ENCODE measurements around the gene RTN4RL1.

RTN4RL1 gene

DNA sequence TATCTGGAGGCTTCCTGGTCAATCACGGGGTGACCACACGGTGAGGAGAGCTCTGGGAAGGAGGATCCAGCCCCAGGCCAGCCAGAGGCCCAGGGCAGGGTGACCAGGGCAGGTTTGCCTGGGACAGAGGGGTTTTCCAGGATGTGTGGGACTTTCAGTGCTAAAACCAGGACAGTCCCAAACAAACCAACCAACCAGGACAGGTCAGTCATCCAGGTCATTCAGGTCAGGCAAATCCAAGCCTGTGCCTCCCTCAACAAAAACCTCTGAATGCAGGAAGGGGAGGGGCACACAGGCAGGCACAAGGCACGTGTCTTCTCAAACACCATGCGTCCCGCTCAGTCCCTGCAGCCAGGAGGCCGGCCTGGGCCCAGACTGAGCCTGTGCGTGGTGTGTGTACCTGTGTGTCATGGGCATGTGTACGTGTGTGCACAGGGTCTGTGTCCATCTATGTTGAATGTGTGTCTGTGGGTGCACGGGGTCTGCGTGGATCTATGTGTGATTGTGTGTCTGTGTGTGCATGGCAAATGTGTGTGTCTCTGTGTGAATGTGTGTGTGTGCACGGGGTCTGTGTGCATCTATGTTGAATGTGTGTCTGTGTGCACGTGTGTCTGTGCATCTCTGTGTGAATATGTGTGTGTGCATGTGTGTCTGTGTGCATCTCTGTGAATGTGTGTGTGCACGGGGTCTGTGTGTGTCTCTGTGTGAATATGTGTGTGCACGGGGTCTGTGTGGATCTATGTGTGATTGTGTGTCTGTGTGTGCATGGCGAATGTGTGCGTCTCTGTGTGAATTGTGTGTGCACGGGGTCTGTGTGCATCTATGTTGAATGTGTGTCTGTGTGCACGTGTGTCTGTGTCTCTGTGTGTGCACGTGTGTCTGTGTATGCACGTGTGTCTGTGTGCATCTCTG, 78.9 kb downstream of the RTN4RL1 start:
- no peak for DNase-seq

DNA sequence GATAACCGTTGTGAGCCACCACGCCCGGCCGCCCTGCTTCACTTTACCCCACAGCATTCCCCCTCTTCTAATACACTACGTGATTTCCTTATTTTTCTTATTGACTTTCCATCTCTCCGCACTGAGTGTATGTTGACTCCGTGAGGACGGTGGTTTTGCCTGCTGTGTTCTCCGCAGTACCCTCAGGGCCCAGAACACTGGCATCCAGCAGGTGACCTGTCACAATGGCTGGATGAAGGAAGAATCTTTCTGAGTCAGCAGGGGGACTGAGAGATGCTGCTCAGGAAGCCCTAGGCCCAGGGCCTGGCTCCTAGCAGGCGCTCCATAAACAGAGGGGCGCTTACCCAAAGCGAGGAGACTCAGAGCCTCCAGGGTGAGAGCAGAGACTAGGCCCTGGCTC, 79.5 kb downstream of the RTN4RL1 start:
- DNase-seq: no peak

DNA sequence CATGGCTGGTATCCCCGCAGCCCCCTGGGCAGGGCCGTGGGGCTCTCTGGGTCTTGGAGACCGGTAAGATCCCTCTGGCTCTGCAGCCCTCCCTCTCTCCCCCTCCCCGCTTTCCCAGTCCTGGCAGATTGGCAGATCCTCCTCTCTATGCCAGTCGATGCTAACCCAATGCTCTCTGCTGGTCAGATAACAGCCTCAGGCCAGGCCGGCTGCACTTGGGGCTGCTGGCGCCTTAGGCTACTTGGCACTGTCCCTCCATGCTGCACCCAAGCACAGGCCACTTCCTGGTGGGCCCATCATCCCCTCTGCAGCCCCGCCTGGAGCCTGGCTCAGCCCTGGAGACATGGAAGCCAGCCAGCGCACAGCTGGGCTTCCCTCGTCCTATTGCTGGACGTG, 81.7 kb downstream of the RTN4RL1 start:
- no peak for DNase-seq

- DNase-seq: no peak
Measured at GRCh38 chr17:1942666-1943435, 82.3 kb downstream of the RTN4RL1 start.

DNA sequence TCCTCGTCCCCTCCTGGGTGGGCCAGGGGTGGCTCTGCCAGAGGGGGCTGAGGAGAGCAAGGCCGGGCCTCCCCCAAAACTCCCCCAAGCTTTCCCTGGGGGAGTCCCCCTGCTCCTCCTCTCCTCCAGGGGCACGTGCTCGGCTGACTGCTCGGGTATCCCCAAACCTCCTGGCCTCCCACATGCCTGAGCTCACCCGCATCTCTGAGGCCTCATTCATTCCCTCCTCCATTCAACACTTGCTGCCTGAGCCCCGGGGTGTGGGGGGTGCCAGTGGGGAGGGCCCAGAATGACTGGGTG, 83.1 kb downstream of the RTN4RL1 start:
- no peak for DNase-seq

DNA sequence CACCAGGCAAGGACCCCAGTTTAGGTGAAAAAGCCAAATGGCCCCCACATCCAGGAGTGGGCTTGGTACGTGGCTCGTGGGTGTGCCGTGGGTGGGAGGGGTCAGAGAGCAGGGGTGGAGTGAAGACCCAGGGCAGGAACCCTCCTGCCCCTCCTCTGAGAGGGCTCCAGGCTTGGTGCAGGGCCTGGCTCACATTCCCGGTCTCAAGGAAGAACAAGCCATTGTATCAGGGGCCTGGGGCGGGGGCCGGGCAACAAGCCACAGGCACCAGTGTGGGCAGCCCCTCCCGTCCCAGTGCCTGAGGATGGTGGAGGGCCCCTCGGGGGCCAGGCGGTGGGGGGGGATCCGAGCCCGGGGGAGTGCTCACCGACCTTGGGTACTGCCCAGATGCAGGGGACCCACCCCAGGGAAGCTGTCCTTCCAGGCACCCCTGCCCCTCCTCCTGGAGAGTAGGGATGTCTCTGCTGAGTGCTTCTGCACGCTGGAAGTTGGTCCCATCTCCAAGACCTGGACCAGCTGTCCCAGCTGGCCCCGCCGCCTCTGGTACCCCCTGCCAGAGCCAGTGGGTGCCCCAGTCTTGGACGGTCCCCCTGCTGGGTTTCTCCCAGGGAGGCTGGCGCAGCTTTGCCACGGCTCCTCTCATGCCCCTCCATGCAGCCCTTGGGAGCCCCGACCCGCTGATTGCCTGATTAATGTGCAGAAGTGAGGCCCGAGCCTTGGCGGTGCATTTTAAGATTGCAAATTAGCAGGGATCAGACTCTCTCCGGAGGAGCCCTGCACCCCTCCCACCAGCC, 83.7 kb downstream of the RTN4RL1 start:
- no peak for DNase-seq

DNA sequence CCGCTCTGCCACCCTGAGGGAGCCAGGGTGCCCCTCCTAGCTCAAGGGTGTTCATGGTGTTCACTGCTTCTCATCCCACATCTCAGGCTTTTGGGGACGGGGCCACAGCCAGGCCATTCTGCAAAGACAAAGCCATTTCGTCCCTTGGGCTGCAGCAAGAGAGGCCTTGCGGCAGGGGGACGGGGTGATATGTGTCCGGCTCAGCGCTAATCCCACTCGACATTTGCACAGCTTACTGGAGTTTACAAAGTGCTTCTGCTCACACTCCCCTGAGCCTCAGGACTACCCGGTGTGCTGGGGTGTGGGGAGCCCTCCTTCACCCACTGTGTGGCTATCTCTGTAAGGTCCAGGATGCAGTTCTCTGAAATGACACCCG, 84.3 kb downstream of the RTN4RL1 start:
- DNase-seq: no peak

DNA sequence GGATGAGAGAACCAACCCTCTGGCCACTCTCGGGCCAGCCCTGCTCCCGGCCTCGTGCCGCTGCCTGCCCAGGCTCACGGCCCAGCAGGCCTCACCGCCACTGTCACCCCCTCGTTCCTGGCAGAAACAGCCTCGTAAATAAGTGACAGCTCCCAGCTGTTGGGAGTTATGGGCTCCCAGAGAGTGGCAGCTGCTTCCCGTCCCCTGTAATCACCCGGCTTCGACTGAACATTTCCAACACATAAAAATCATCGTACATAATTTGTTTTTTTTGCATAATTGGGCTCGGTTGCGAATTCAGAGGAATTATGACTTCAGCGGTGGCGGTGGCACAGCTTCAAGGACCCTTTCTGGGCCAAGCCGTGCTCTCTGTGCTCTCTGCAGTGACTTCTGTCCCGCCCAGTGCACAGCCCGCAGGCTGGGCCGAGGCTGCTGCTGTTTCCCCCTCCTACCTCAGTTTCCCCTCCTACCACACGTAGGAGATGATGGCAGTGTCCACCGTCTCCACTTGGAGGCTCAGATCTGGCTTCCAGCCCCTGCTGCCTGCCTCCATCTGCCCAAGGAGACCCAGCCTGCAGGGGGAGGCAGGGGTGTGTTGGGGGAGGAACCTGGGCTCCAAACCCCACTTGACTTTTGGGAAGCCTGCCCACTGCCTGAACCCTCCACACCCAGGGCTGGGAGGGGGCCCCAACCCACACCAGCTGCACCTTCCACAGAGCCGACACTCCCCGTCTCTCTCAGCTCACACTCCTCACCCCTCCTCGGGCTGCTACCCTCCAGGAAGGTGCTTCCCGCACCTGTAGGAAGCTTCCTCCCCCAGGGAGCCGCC, 84.9 kb downstream of the RTN4RL1 start:
- peak in 2 of 3 experiments; percentile 25 to 65 for DNase-seq

GRCh38 chr17:1937461-1937860, 87.7 kb downstream of the RTN4RL1 start:
- DNase-seq: no peak

DNA sequence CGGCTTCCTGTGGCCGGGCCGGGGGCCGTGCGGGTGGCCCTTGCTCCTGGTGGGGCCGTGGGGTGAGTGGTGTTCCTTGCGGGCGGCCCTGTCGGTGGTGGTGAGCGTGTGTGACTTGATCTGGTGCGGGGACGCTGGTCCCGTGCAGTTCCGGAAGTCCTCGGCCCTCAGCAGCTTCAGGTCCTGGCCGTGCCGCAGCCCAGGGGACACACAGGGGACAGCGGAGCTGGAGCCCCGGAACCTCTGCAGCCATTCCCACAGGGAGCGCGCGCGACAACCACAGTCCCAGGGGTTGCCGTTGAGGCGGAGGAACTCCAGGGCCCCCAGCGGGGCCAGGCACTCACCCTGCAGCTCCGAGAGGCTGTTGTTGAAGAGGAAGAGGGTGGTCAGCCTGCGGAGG, 88.4 kb downstream of the RTN4RL1 start:
- DNase-seq: no peak

GRCh38 chr17:1934901-1935300, 90.2 kb downstream of the RTN4RL1 start:
- DNase-seq: no peak

DNA sequence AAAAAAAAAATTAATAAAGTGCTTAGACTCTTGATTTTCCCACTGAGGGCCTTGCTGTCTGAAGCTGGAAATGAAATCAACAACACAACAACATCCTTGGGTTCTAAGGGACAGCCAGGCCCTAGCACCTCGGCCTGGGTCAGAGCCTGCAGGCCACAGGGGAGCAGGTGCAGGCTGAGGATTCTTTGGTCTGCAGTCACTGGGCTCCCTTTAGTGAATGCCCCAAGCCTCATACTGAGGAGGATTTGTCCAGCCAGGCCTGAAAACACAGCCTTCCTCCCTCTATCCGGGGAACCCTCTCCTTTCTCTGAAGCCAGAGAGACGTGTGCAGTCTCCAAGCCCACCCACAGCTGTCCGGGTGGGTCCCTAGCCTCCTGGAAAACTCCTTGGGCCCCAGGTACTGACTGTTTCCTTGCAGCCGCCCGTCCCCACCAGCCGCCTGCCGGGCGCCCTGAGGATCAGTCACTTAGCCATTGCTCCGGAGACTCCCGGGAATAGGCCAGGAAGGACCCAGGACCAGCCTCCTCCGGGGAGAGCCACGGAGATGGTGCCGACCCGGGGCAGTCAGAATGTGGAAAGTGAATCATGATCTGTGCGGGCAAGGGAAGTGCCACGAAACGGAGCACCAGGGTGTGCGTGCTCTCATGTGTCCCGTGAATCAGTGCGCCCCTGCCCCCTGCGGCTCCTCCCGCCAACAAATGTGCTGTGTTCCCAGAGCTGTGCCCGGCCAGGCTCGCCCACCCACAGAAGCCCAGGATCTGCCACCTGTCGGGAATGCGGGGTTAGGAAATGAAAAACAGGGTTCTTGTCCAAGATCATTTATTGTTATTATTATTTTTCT, 91.0 kb downstream of the RTN4RL1 start:
- no peak for DNase-seq

DNA sequence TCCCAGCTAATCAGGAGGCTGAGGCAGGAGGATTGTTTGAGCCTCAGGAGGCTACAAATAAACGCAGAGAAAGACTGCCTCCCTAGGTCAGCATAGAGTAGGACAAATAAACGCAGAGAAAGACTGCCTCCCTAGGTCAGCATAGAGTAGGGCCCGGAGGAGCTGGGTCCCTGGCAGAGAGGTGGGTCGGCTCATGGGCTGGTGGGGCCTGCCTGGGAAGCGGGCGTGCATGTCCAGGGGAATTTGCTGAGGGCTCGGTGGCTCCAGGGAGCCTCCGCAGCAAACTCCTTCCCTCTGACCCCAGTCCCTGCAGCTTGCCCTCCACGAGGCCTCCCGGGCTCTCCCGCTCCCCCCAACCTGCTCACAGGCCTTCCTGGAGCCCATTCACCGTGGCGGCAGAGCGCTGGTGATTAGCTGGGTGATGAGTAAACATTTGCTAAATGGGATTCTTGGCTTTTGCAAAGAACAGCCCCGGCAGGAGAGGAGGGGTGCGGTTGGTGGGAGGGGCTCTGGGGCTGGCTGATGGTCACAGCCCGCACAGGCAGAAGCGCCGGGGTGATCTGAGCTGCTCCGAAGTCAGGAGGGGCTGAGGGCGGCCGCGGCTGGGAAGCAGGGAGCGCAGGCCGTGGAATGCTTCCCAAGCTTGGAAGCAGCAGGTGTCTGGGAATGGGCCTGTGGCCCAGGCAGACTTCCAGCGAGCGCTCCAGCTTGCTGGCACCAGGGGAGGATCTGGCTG, 93.1 kb downstream of the RTN4RL1 start:
- peak; percentile 58 to 80 (median 65) for DNase-seq

GRCh38 chr17:1930337-1930645, 94.8 kb downstream of the RTN4RL1 start:
- no peak for DNase-seq

DNA sequence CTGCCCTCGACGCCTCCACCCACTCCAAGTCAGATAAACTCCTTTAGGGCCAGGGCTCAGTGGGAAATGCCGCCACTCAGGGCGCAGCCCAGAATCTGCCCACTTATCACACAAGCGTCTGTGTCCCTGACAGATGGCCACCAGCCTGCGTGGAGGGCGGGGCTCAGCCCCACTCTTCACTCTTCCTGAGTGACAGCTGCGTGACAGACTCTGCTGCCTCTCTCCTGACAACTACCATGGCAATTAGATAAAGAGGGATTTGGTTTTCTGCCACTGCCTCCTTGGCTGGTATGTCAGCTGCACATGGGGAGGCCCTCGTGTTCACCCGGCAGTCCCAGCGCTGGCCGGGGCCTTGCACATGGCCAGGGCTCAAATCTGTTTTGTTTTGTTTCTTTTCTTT, 96.2 kb downstream of the RTN4RL1 start:
- DNase-seq: peak in 2 of 3 experiments; percentile 3 to 12

GRCh38 chr17:1920948-1921351, 104.2 kb downstream of the RTN4RL1 start:
- no peak for DNase-seq

DNA sequence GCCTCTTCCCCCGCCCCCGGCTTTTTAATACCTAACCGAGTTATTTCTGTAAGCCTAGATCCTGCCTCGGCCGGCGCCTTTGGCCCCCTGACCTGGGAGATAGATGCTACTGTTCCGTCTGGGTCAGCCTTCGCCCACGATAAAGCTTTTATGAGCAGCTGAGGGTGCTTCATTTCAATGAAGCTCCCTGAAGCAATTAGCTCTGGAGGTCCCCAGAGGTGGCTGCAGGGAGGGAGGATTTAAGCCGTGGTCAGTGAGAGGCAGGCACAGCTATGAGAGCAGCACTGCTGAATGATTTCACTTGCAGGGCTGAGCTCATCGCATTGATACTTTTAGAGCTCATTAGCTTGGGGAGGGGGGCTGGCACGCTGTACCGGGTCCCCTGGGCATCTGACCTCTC, 105.9 kb downstream of the RTN4RL1 start:
- peak in 1 of 3 experiments; percentile 4 for DNase-seq

DNA sequence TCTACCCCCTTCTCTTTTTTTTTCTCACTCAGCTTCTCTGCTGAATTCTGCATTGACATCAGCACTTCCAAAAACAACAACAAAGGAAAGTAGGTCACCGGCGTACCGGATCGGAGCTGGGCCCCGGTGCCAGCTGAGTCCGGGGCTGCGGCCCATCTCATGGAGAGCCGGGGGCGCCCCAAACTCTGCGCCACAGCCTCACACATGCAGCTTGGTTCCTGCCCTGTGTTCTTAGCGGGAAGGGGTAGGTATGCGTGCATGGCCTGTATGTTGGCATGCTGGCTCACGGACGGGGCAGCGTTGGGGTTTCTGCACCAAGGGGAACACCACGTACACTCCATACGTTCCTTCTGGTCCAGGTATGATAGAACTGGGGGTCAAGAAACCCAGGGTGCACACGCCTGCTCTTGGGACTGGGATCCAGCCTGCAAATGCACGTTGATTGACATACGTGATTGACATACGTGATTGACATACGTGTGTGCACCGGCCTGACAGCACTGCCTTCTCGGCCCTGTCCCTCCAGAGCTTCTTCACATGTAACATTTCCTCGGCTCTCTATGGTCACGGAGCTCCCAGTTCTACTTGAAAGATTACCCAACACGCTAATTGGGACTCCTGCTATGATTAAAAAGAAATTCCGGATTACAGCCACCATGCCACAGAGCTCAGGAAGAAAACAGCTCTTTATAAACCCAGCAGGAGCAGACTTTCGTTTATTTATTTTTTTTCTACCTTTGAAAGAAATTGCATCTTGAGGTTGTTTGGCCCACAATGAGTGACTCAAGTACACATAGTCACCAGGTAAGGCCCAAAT, 106.6 kb downstream of the RTN4RL1 start:
- DNase-seq: no peak

- DNase-seq: peak in 2 of 3 experiments; percentile 33 to 36
Measured at GRCh38 chr17:1916963-1917715, 108.0 kb downstream of the RTN4RL1 start.

Measured in NCI-H1417 (cell line).